ENCODE measurements around the gene RTN1.

DNA sequence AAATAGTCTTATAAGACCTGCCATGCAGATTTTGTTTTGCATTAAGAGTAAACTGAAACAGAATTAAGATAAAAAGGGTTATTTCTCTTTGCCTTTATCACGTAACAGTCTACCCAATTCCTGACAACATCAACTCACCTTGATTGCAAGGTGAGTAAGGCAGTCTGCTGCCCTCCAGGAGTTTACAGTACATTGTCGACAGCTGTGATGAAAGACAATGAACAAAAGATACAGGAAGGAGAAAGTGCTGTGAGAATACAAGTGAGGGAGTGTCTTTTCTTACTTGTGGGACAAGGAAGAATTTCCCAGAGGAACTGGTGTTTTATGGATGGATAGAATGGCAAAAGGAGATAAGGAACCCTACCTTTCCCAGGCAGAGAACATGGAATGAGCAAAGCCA, 101.0 kb downstream of the RTN1 start:
- TF ChIP-seq, protein P1, sequence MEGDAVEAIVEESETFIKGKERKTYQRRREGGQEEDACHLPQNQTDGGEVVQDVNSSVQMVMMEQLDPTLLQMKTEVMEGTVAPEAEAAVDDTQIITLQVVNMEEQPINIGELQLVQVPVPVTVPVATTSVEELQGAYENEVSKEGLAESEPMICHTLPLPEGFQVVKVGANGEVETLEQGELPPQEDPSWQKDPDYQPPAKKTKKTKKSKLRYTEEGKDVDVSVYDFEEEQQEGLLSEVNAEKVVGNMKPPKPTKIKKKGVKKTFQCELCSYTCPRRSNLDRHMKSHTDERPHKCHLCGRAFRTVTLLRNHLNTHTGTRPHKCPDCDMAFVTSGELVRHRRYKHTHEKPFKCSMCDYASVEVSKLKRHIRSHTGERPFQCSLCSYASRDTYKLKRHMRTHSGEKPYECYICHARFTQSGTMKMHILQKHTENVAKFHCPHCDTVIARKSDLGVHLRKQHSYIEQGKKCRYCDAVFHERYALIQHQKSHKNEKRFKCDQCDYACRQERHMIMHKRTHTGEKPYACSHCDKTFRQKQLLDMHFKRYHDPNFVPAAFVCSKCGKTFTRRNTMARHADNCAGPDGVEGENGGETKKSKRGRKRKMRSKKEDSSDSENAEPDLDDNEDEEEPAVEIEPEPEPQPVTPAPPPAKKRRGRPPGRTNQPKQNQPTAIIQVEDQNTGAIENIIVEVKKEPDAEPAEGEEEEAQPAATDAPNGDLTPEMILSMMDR (IDR thresholded peaks at IDR 0.05; ENCODE audit: low read depth, low read length) = no peak
- no peak for TF ChIP-seq EZH2phosphoT487 (IDR thresholded peaks at IDR 0.05; ENCODE audit: low read depth)

Data from OCI-LY3 (cell line).